SK-N-MC (cell line): ENCODE measurements around the gene OR1K1.
"Not testable (repeated sequence)": the region's sequence is repeated elsewhere in the genome, so short reads cannot be mapped to it uniquely, and the experiment has no call there.

Experiments used
- DNase-seq: peaks from one replicate; pipeline ENCODE4 v3.0.0-alpha.2; 2011; ENCODE audit warnings: low read depth, low spot score
- H3K27ac ChIP-seq: fragments of 200-600 bp; sonication (generic); 2 replicates; pipeline ENCODE4 v1.5.1; 2016; ENCODE audit warnings: mixed run types
- H3K36me3 ChIP-seq: fragments of 200-600 bp; sonication (generic); 2 replicates; pipeline ENCODE4 v1.6.1; 2017; ENCODE audit warnings: antibody characterized with exemption, low read length, mixed read lengths; ENCODE audit not compliant: insufficient read depth
- H3K4me3 ChIP-seq: fragments of 200-600 bp; sonication (generic); 2 replicates; pipeline ENCODE4 v1.5.1; 2016
- H3K9ac ChIP-seq: fragments of 200-600 bp; sonication (generic); 2 replicates; pipeline ENCODE4 v1.8.0; 2017; ENCODE audit warnings: mixed run types, mixed read lengths; ENCODE audit not compliant: insufficient read length
- H3K9me3 ChIP-seq: fragments of 200-600 bp; sonication (generic); 2 replicates; pipeline ENCODE4 v1.6.1; 2017; ENCODE audit warnings: low read depth, mild to moderate bottlenecking, antibody characterized with exemption, low read length, moderate library complexity, mixed read lengths
- EZH2 ChIP-seq: fragments of 200-600 bp; sonication (generic); IDR thresholded peaks from one replicate; pipeline ENCODE4 v1.6.1; 2017; ENCODE audit warnings: antibody characterized with exemption
- FOXP2 ChIP-seq: optimal IDR thresholded peaks from 2 replicates; pipeline ENCODE3; 2011; ENCODE audit warnings: mild to moderate bottlenecking, moderate library complexity; ENCODE audit not compliant: insufficient read depth; ENCODE audit errors: extremely low read length, control extremely low read depth
- POLR2AphosphoS5 ChIP-seq: IDR thresholded peaks from 2 replicates; pipeline ENCODE4 v1.6.1; 2012; ENCODE audit warnings: mild to moderate bottlenecking, low read depth, low read length, borderline replicate concordance

OR1K1 gene

GRCh38 chr9:122786338-122786737, 13.6 kb upstream of the OR1K1 start:
- Histone ChIP-seq H3K9me3 (no peaks in the 10 kb centered on the region), H3K36me3 (no peaks in the 10 kb centered on the region), H3K4me3 (no peak overlapping the region), H3K9ac (no peak overlapping the region), H3K27ac (no peak overlapping the region)
- no peak for TF ChIP-seq POLR2AphosphoS5
- TF ChIP-seq FOXP2: no peak
- TF ChIP-seq EZH2: no peak
- no peak for DNase-seq

GRCh38 chr9:122788831-122789230, 11.1 kb upstream of the OR1K1 start, which contains the start of gene OR5C1:
OR5C1 (plus strand) TSS chr9:122788933; CDS start chr9:122788933, 0 bp downstream.
- H3K9ac ChIP-seq: no peak within 1 kb of the TSS
- no peaks in the 10 kb centered on the region for H3K36me3 ChIP-seq
- TF ChIP-seq EZH2 (no peak), FOXP2 (no peak), POLR2AphosphoS5 (no peak)
- no peak within 1 kb of the TSS for H3K4me3 ChIP-seq
- no peak for DNase-seq
- no peak within 1 kb of the TSS for H3K27ac ChIP-seq
- H3K9me3 ChIP-seq: no peaks in the 10 kb centered on the region

GRCh38 chr9:122789256-122790046, 10.5 kb upstream of the OR1K1 start:
- no peak for DNase-seq
- no peak overlapping the region for H3K9ac ChIP-seq
- no peaks in the 10 kb centered on the region for H3K9me3 ChIP-seq
- H3K4me3 ChIP-seq: no peak overlapping the region
- no peak overlapping the region for H3K27ac ChIP-seq
- no peak for TF ChIP-seq POLR2AphosphoS5
- no peaks in the 10 kb centered on the region for H3K36me3 ChIP-seq

- TF ChIP-seq EZH2 (no peak), POLR2AphosphoS5 (no peak), FOXP2 (no peak)
- H3K36me3 ChIP-seq: no peaks in the 10 kb centered on the region
- H3K9me3 ChIP-seq: no peaks in the 10 kb centered on the region
- DNase-seq: no peak
- H3K9ac ChIP-seq: no peak overlapping the region
- H3K4me3 ChIP-seq: no peak overlapping the region
- no peak overlapping the region for H3K27ac ChIP-seq
Observed at GRCh38 chr9:122791872-122792669, 7.9 kb upstream of the OR1K1 start.

GRCh38 chr9:122797316-122798063, 2.4 kb upstream of the OR1K1 start:
- Histone ChIP-seq H3K27ac (no peak overlapping the region), H3K4me3 (no peak overlapping the region), H3K9me3 (no peaks in the 10 kb centered on the region), H3K36me3 (no peaks in the 10 kb centered on the region), H3K9ac (no peak overlapping the region)
- no peak for TF ChIP-seq EZH2
- no peak for TF ChIP-seq FOXP2
- TF ChIP-seq POLR2AphosphoS5: no peak
- no peak for DNase-seq

GRCh38 chr9:122806661-122807060, 6.7 kb downstream of the OR1K1 start:
- no peaks in the 10 kb centered on the region for H3K36me3 ChIP-seq
- DNase-seq: no peak
- H3K4me3 ChIP-seq: no peak overlapping the region
- no peaks in the 10 kb centered on the region for H3K9me3 ChIP-seq
- TF ChIP-seq EZH2 (no peak), POLR2AphosphoS5 (no peak), FOXP2 (no peak)
- H3K9ac ChIP-seq: no peak overlapping the region
- no peak overlapping the region for H3K27ac ChIP-seq

GRCh38 chr9:122807271-122807900, 7.5 kb downstream of the OR1K1 start:
- no peak for DNase-seq
- no peak for TF ChIP-seq FOXP2
- no peak for TF ChIP-seq POLR2AphosphoS5
- TF ChIP-seq EZH2: no peak

GRCh38 chr9:122808141-122808540, 8.2 kb downstream of the OR1K1 start:
- no peak overlapping the region for H3K4me3 ChIP-seq
- H3K36me3 ChIP-seq: no peaks in the 10 kb centered on the region
- H3K9ac ChIP-seq: no peak overlapping the region
- no peak for TF ChIP-seq POLR2AphosphoS5
- TF ChIP-seq FOXP2: no peak
- no peak for TF ChIP-seq EZH2
- DNase-seq: no peak
- H3K9me3 ChIP-seq: no peaks in the 10 kb centered on the region
- no peak overlapping the region for H3K27ac ChIP-seq

More at GRCh38 chr9:122807271-122807900, 7.5 kb downstream of the OR1K1 start:
- Histone ChIP-seq H3K27ac (no peak overlapping the region), H3K9ac (no peak overlapping the region), H3K9me3 (no peaks in the 10 kb centered on the region), H3K4me3 (no peak overlapping the region), H3K36me3 (no peaks in the 10 kb centered on the region)

- DNase-seq, H3K9me3 ChIP-seq, H3K27ac ChIP-seq, H3K9ac ChIP-seq, H3K4me3 ChIP-seq, H3K36me3 ChIP-seq: not testable (repeated sequence)
Observed at GRCh38 chr9:122809261-122809660, 9.3 kb downstream of the OR1K1 start.
